Stimulated activated CD4-positive, alpha-beta T cell treated with anti-CD3 and anti-CD28 coated beads, Interleukin-2, amount 100 ng/mL, for 24 hours (primary cell): ENCODE measurements around the gene ZMYM1.
A peak's percentile ranks its signal among the peaks of the same experiment; 100 is the strongest.
"Not testable (repeated sequence)": the region's sequence is repeated elsewhere in the genome, so short reads cannot be mapped to it uniquely, and the experiment has no call there.

Experiments
- DNase-seq, 2 donors: peaks; one replicate each; pipeline ENCODE4 v3.0.0-alpha.2; 2020

Gene ZMYM1

GRCh38 chr1:35079003-35079930 is at the start of gene ZMYM1:
ZMYM1 (plus strand) TSS chr1:35079385; CDS start chr1:35093988, 14,603 bp downstream.
- DNase-seq, result peak; percentile 90 to 91

- DNase-seq, result no peak
Measured at GRCh38 chr1:35029761-35030160, 49.4 kb upstream of the ZMYM1 start.

- no peak for DNase-seq
Measured at GRCh38 chr1:35030338-35030737, 48.8 kb upstream of the ZMYM1 start.

- DNase-seq, result peak; percentile 45 to 55
Measured at GRCh38 chr1:35030756-35031446, 48.3 kb upstream of the ZMYM1 start.

- DNase-seq, result no peak
Measured at GRCh38 chr1:35032384-35032739, 46.8 kb upstream of the ZMYM1 start.

GRCh38 chr1:35033346-35033745 is 45.8 kb upstream of the ZMYM1 start:
- DNase-seq, result no peak

GRCh38 chr1:35036621-35037020 is 42.6 kb upstream of the ZMYM1 start:
- no peak for DNase-seq

- no peak for DNase-seq
Measured at GRCh38 chr1:35037206-35037605, 42.0 kb upstream of the ZMYM1 start.

- DNase-seq, result no peak
Measured at GRCh38 chr1:35038723-35039122, 40.5 kb upstream of the ZMYM1 start.

GRCh38 chr1:35043498-35043897 is 35.7 kb upstream of the ZMYM1 start:
- DNase-seq, result no peak

GRCh38 chr1:35044431-35044830 is 34.8 kb upstream of the ZMYM1 start:
- no peak for DNase-seq

- no peak for DNase-seq
Measured at GRCh38 chr1:35046730-35047129, 32.5 kb upstream of the ZMYM1 start.

GRCh38 chr1:35047188-35047858 is 31.9 kb upstream of the ZMYM1 start:
- DNase-seq, result no peak

GRCh38 chr1:35049116-35049515 is 30.1 kb upstream of the ZMYM1 start:
- no peak for DNase-seq

GRCh38 chr1:35053433-35053832 is 25.8 kb upstream of the ZMYM1 start:
- no peak for DNase-seq

GRCh38 chr1:35054282-35054681 is 24.9 kb upstream of the ZMYM1 start:
- DNase-seq, result not testable (repeated sequence)

- DNase-seq, result not testable (repeated sequence)
Measured at GRCh38 chr1:35058321-35058720, 20.9 kb upstream of the ZMYM1 start.

- DNase-seq, result no peak
Measured at GRCh38 chr1:35058988-35059387, 20.2 kb upstream of the ZMYM1 start.

- no peak for DNase-seq
Measured at GRCh38 chr1:35062518-35063196, 16.5 kb upstream of the ZMYM1 start.

GRCh38 chr1:35064265-35064664 is 14.9 kb upstream of the ZMYM1 start:
- DNase-seq, result no peak

GRCh38 chr1:35069746-35070145 is 9.4 kb upstream of the ZMYM1 start:
- no peak for DNase-seq

GRCh38 chr1:35073265-35073811 is 5.8 kb upstream of the ZMYM1 start:
- DNase-seq, result no peak

- DNase-seq, result not testable (repeated sequence)
Measured at GRCh38 chr1:35076426-35076825, 2.8 kb upstream of the ZMYM1 start.
